HepG2 (cell line): ENCODE data around the gene CST11. TPM values are rescaled to one million over a fixed set of nuclear protein-coding genes. Genes with fewer than 3 reads are reported as not detected.

Source experiments
- ATM ChIP-seq: fragments of 450-650 bp; IDR thresholded peaks from 2 replicates; pipeline ENCODE4 v1.7.1; 2017; ENCODE audit warnings: mild to moderate bottlenecking, borderline replicate concordance
- KDM4B ChIP-seq: sonication (generic); formaldehyde crosslinking; IDR thresholded peaks from 2 replicates; pipeline ENCODE4 v1.4.0; 2020; ENCODE audit warnings: missing genetic modification reagents
- KMT2B ChIP-seq: IDR thresholded peaks from 2 replicates; pipeline ENCODE4 v1.6.1; 2016; ENCODE audit warnings: missing genetic modification reagents, missing compliant biosample characterization
- MTA1 ChIP-seq: sonication (generic); formaldehyde crosslinking; IDR thresholded peaks from 2 replicates; pipeline ENCODE4 v1.4.0; 2020; ENCODE audit warnings: missing genetic modification reagents, mild to moderate bottlenecking, borderline replicate concordance
- PAWR ChIP-seq: sonication (generic); formaldehyde crosslinking; IDR thresholded peaks from 2 replicates; pipeline ENCODE4 v1.4.0; 2020; ENCODE audit warnings: missing genetic modification reagents, mild to moderate bottlenecking, borderline replicate concordance
- POGZ ChIP-seq: sonication (generic); formaldehyde crosslinking; IDR thresholded peaks from 2 replicates; pipeline ENCODE4 v1.4.0; 2020; ENCODE audit warnings: mild to moderate bottlenecking, missing genetic modification reagents
- SCMH1 ChIP-seq: sonication (generic); formaldehyde crosslinking; IDR thresholded peaks from 2 replicates; pipeline ENCODE4 v1.9.0; 2021; ENCODE audit warnings: missing genetic modification reagents, mild to moderate bottlenecking, borderline replicate concordance
- SKI ChIP-seq: fragments of 450-650 bp; IDR thresholded peaks from one replicate; pipeline ENCODE4 v1.6.1; 2018; ENCODE audit warnings: mild to moderate bottlenecking; ENCODE audit not compliant: partially characterized antibody
- SMYD3 ChIP-seq: sonication (generic); formaldehyde crosslinking; IDR thresholded peaks from 2 replicates; pipeline ENCODE4 v1.8.1; 2023; ENCODE audit warnings: mild to moderate bottlenecking, missing genetic modification reagents
- TRIM24 ChIP-seq: sonication (generic); formaldehyde crosslinking; IDR thresholded peaks from 2 replicates; pipeline ENCODE4 v1.8.0; 2022; ENCODE audit warnings: mild to moderate bottlenecking, missing genetic modification reagents
- polyA plus RNA-seq, 8 experiments: library from polyadenylated mRNA; depleted of rRNA in 3 of 8; stranded (reverse) in 7 of 8; unstranded in 1 of 8; fragments of >200 nt; fragmentation: Illumina TruSeq in 4 of 8; extraction: Trizol in 4 of 8; gene quantifications; 2 replicates each; pipeline versions ENCODE4 v1.2.1 to v1.2.3, GENCODE V29; 2011 to 2016; ENCODE audit warnings: low read depth in 4 of 8, missing spikeins in 1 of 8, mixed read lengths in 1 of 8; ENCODE audit not compliant: insufficient read depth in 1 of 8
- total RNA-seq, 5 experiments: library from RNA; depleted of rRNA; stranded (reverse); fragments of >200 nt; fragmentation: Illumina TruSeq; extraction: Trizol; gene quantifications; 2 replicates each; pipeline ENCODE4 v1.2.3, GENCODE V29; 2016; ENCODE audit warnings: low read depth in 1 of 5
- TF ChIP-seq, protein P1 (sequence below): IDR thresholded peaks from 2 replicates; pipeline ENCODE4 v1.6.1; 2012; ENCODE audit warnings: low read depth, low read length, improper control_type of control experiment
- TF ChIP-seq, protein P2 (sequence below): sonication (generic); formaldehyde crosslinking; conservative IDR thresholded peaks from 2 replicates; pipeline ENCODE4 v1.8.0; 2022; ENCODE audit warnings: mild to moderate bottlenecking, moderate library complexity, missing genetic modification reagents
- TF ChIP-seq, protein P3 (sequence below): sonication (generic); formaldehyde crosslinking; IDR thresholded peaks from 2 replicates; pipeline ENCODE4 v1.8.0; 2022; ENCODE audit warnings: low read depth, missing genetic modification reagents
- TF ChIP-seq, protein P4 (sequence below): sonication (generic); formaldehyde crosslinking; IDR thresholded peaks from 2 replicates; pipeline ENCODE4 v1.4.0; 2020; ENCODE audit warnings: mild to moderate bottlenecking, missing genetic modification reagents, borderline replicate concordance
- TF ChIP-seq, protein P5 (sequence below): sonication (generic); formaldehyde crosslinking; IDR thresholded peaks from 2 replicates; pipeline ENCODE4 v1.4.0; 2020; ENCODE audit warnings: missing genetic modification reagents
- TF ChIP-seq, protein P6 (sequence below): sonication (generic); formaldehyde crosslinking; conservative IDR thresholded peaks from 2 replicates; pipeline ENCODE4 v1.8.0; 2022; ENCODE audit warnings: missing genetic modification reagents

The CST11 gene
- total and polyA plus RNA-seq, 2 of the 13 experiments (the other 11 are each of a cell fraction or from before 2014, with no cell fraction given), result not detected

- TF ChIP-seq POGZ (CRISPR knock-in tag), result peak; percentile 74
- TF ChIP-seq ATM, result no peak
- TF ChIP-seq, protein P1, sequence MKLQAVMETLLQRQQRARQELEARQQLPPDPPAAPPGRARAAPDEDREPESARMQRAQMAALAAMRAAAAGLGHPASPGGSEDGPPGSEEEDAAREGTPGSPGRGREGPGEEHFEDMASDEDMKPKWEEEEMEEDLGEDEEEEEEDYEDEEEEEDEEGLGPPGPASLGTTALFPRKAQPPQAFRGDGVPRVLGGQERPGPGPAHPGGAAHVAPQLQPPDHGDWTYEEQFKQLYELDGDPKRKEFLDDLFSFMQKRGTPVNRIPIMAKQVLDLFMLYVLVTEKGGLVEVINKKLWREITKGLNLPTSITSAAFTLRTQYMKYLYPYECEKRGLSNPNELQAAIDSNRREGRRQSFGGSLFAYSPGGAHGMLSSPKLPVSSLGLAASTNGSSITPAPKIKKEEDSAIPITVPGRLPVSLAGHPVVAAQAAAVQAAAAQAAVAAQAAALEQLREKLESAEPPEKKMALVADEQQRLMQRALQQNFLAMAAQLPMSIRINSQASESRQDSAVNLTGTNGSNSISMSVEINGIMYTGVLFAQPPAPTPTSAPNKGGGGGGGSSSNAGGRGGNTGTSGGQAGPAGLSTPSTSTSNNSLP, result peak; percentile 38; the same call in 1 of the 2 replicates
- TF ChIP-seq SMYD3 (CRISPR knock-in tag), result 0 out of 2 replicates have a peak, but pooled peaks have one; percentile 51
- TF ChIP-seq SCMH1 (CRISPR knock-in tag), result no peak
- peak; percentile 87 for TF ChIP-seq SKI
- no peak; the same call in 1 of the 2 replicates for TF ChIP-seq PAWR (CRISPR knock-in tag)
- TF ChIP-seq, protein P2, sequence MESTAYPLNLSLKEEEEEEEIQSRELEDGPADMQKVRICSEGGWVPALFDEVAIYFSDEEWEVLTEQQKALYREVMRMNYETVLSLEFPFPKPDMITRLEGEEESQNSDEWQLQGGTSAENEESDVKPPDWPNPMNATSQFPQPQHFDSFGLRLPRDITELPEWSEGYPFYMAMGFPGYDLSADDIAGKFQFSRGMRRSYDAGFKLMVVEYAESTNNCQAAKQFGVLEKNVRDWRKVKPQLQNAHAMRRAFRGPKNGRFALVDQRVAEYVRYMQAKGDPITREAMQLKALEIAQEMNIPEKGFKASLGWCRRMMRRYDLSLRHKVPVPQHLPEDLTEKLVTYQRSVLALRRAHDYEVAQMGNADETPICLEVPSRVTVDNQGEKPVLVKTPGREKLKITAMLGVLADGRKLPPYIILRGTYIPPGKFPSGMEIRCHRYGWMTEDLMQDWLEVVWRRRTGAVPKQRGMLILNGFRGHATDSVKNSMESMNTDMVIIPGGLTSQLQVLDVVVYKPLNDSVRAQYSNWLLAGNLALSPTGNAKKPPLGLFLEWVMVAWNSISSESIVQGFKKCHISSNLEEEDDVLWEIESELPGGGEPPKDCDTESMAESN (CRISPR knock-in tag), result peak; percentile 97; the same call in 1 of the 2 replicates
- TF ChIP-seq, protein P3, sequence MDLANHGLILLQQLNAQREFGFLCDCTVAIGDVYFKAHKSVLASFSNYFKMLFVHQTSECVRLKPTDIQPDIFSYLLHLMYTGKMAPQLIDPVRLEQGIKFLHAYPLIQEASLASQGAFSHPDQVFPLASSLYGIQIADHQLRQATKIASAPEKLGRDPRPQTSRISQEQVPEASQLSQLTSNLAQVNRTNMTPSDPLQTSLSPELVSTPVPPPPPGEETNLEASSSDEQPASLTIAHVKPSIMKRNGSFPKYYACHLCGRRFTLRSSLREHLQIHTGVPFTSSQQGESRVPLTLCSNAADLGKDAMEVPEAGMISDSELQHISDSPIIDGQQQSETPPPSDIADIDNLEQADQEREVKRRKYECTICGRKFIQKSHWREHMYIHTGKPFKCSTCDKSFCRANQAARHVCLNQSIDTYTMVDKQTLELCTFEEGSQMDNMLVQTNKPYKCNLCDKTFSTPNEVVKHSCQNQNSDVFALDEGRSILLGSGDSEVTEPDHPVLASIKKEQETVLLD (CRISPR knock-in tag), result no peak
- TF ChIP-seq, protein P4, sequence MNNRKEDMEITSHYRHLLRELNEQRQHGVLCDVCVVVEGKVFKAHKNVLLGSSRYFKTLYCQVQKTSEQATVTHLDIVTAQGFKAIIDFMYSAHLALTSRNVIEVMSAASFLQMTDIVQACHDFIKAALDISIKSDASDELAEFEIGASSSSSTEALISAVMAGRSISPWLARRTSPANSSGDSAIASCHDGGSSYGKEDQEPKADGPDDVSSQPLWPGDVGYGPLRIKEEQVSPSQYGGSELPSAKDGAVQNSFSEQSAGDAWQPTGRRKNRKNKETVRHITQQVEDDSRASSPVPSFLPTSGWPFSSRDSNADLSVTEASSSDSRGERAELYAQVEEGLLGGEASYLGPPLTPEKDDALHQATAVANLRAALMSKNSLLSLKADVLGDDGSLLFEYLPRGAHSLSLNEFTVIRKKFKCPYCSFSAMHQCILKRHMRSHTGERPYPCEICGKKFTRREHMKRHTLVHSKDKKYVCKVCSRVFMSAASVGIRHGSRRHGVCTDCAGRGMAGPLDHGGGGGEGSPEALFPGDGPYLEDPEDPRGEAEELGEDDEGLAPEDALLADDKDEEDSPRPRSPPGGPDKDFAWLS (CRISPR knock-in tag), result no peak
- TF ChIP-seq MTA1 (CRISPR knock-in tag), result peak; percentile 52; the same call in 1 of the 2 replicates
- TF ChIP-seq KMT2B (CRISPR knock-in tag), result peak; percentile 77; the same call in 1 of the 2 replicates
- TF ChIP-seq TRIM24 (CRISPR knock-in tag), result no peak
- TF ChIP-seq, protein P5, sequence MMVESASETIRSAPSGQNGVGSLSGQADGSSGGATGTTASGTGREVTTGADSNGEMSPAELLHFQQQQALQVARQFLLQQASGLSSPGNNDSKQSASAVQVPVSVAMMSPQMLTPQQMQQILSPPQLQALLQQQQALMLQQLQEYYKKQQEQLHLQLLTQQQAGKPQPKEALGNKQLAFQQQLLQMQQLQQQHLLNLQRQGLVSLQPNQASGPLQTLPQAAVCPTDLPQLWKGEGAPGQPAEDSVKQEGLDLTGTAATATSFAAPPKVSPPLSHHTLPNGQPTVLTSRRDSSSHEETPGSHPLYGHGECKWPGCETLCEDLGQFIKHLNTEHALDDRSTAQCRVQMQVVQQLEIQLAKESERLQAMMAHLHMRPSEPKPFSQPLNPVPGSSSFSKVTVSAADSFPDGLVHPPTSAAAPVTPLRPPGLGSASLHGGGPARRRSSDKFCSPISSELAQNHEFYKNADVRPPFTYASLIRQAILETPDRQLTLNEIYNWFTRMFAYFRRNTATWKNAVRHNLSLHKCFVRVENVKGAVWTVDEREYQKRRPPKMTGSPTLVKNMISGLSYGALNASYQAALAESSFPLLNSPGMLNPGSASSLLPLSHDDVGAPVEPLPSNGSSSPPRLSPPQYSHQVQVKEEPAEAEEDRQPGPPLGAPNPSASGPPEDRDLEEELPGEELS, result peak; percentile 46; the same call in 1 of the 2 replicates
- TF ChIP-seq, protein P6, sequence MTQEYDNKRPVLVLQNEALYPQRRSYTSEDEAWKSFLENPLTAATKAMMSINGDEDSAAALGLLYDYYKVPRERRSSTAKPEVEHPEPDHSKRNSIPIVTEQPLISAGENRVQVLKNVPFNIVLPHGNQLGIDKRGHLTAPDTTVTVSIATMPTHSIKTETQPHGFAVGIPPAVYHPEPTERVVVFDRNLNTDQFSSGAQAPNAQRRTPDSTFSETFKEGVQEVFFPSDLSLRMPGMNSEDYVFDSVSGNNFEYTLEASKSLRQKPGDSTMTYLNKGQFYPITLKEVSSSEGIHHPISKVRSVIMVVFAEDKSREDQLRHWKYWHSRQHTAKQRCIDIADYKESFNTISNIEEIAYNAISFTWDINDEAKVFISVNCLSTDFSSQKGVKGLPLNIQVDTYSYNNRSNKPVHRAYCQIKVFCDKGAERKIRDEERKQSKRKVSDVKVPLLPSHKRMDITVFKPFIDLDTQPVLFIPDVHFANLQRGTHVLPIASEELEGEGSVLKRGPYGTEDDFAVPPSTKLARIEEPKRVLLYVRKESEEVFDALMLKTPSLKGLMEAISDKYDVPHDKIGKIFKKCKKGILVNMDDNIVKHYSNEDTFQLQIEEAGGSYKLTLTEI, result no peak
- TF ChIP-seq KDM4B (CRISPR knock-in tag), result peak; percentile 83
Observed at GRCh38 chr20:23420943-23421931, 31.4 kb downstream of the CST11 start, which contains the start of gene NAPB (continued).
